HCT116 (cell line): ENCODE measurements around the gene SLC19A1. TPM values are rescaled to one million over a fixed set of nuclear protein-coding genes. Genes with fewer than 3 reads are reported as not detected.

Experiments used
- ATAC-seq: fragments of 200-7000 bp; cut with Tn5 transposase; 2 replicates; pipeline ENCODE4 v1.9.1; 2020; ENCODE audit warnings: mild to moderate bottlenecking, moderate library complexity
- BruUV-seq: library from RNA; stranded (reverse); fragments of 400-500 nt; replicated peaks from 2 replicates; lab custom pipeline; 2021; lab: Mats Ljungman, UMichigan
- CTCF ChIA-PET: fragments of 300-600 bp; sonication (Branson Sonifier 250); formaldehyde crosslinking; loops from one replicate; lab custom pipeline; 2021; ENCODE audit warnings: antibody characterized with exemption; lab: Charles Lee
- POLR2A ChIA-PET: fragments of 300-600, 350-600 bp; sonication (Branson Sonifier 250); formaldehyde crosslinking; loops from one replicate; lab custom pipeline; 2021; ENCODE audit warnings: antibody characterized with exemption; lab: Charles Lee
- RAD21 ChIA-PET, 2 experiments: fragments of 300-600 bp; sonication (Branson Sonifier 250); formaldehyde crosslinking; loops; one replicate each; lab custom pipeline; 2023; ENCODE audit warnings: low total read pairs in 2 of 2; ENCODE audit not compliant: uncharacterized antibody in 2 of 2, unreplicated experiment in 2 of 2, low non-redundant PET in 1 of 2; lab: Charles Lee
- DNase-seq: peaks from one replicate; pipeline ENCODE4 v3.0.0-alpha.2; 2010; ENCODE audit warnings: low read depth, low spot score
- H2AFZ ChIP-seq: fragments of 200-600 bp; shearing (Covaris generic), sonication (generic); 2 replicates; pipeline ENCODE4 v1.6.1; 2017; ENCODE audit warnings: low read depth, mixed run types, mixed read lengths, antibody characterized with exemption, low read length; ENCODE audit not compliant: poor library complexity, severe bottlenecking
- H3K27ac ChIP-seq: 2 replicates; pipeline ENCODE4 v1.5.1; 2012; ENCODE audit warnings: low read depth, low read length
- H3K27me3 ChIP-seq: fragments of 200-600 bp; sonication (generic); 2 replicates; pipeline ENCODE4 v1.6.1; 2016; ENCODE audit warnings: mixed run types, low read length, mixed read lengths; ENCODE audit not compliant: insufficient read depth
- H3K36me3 ChIP-seq, 2 experiments: fragments of 200-500 bp in 1 of 2; fragments of 200-600 bp in 1 of 2; sonication (Bioruptor generic) in 1 of 2; sonication (generic) in 1 of 2; 2 replicates each; pipeline versions ENCODE4 v1.5.1 to v1.6.1; 2014 to 2016; ENCODE audit warnings: low read length in 2 of 2, inconsistent platforms in 1 of 2, mixed read lengths in 1 of 2, mixed run types in 1 of 2; ENCODE audit not compliant: insufficient read depth in 2 of 2, control insufficient read depth in 1 of 2
- H3K4me1 ChIP-seq, 2 experiments: fragments of 200-600 bp in 1 of 2; sonication (generic) in 1 of 2; 2 replicates each; pipeline versions ENCODE4 v1.5.1 to v1.6.1; 2012 to 2017; ENCODE audit warnings: low read length in 2 of 2, inconsistent platforms in 1 of 2, mild to moderate bottlenecking in 1 of 2, mixed read lengths in 1 of 2, mixed run types in 1 of 2, moderate library complexity in 1 of 2; ENCODE audit not compliant: insufficient read depth in 2 of 2, control insufficient read depth in 1 of 2
- H3K4me2 ChIP-seq: fragments of 200-600 bp; sonication (generic); 2 replicates; pipeline ENCODE4 v1.6.1; 2017; ENCODE audit warnings: mixed run types, low read length, mixed read lengths
- H3K4me3 ChIP-seq, 2 experiments: fragments of 200-600 bp in 1 of 2; sonication (generic) in 1 of 2; replicated peaks in 1 of 2; 2 replicates each; pipeline ENCODE4 v1.5.1; 2011 to 2016; ENCODE audit warnings: low read length in 2 of 2, control low read depth in 1 of 2, low read depth in 1 of 2, mild to moderate bottlenecking in 1 of 2, mixed read lengths in 1 of 2, mixed run types in 1 of 2
- H3K79me2 ChIP-seq: fragments of 200-600 bp; sonication (generic); 2 replicates; pipeline ENCODE4 v1.6.1; 2017; ENCODE audit warnings: mild to moderate bottlenecking, mixed run types, low read length, moderate library complexity, mixed read lengths; ENCODE audit not compliant: insufficient read depth
- H3K9ac ChIP-seq: fragments of 200-600 bp; sonication (generic); 2 replicates; pipeline ENCODE4 v1.6.1; 2016; ENCODE audit warnings: low read length, mixed read lengths
- H3K9me2 ChIP-seq: fragments of 200-600 bp; sonication (generic), shearing (Covaris generic); 2 replicates; pipeline ENCODE4 v1.6.1; 2017; ENCODE audit warnings: mixed run types, mild to moderate bottlenecking, moderate library complexity; ENCODE audit not compliant: insufficient read depth
- H3K9me3 ChIP-seq, 2 experiments: fragments of 200-500 bp in 1 of 2; fragments of 200-600 bp in 1 of 2; sonication (Bioruptor generic) in 1 of 2; sonication (generic) in 1 of 2; 2 replicates each; pipeline ENCODE4 v1.6.1; 2014 to 2017; ENCODE audit warnings: low read length in 2 of 2, mixed read lengths in 2 of 2, inconsistent platforms in 1 of 2, low read depth in 1 of 2, mild to moderate bottlenecking in 1 of 2, mixed run types in 1 of 2, moderate library complexity in 1 of 2; ENCODE audit not compliant: control insufficient read depth in 1 of 2, insufficient read depth in 1 of 2
- H4K20me1 ChIP-seq: fragments of 200-600 bp; sonication (generic), shearing (Covaris generic); 2 replicates; pipeline ENCODE4 v1.6.1; 2017; ENCODE audit warnings: mixed run types, mild to moderate bottlenecking, moderate library complexity; ENCODE audit not compliant: insufficient read depth
- ATF3 ChIP-seq: IDR thresholded peaks from 2 replicates; pipeline ENCODE4 v1.6.1; 2012
- CBX3 ChIP-seq: IDR thresholded peaks from 2 replicates; pipeline ENCODE4 v1.6.1; 2012; ENCODE audit warnings: low read depth
- CEBPB ChIP-seq: IDR thresholded peaks from 2 replicates; pipeline ENCODE4 v1.6.1; 2012; ENCODE audit warnings: low read depth
- CTCF ChIP-seq, 3 experiments: fragments of 200-600 bp in 1 of 3; sonication (generic) in 1 of 3; IDR thresholded peaks in 2 of 3; conservative IDR thresholded peaks in 1 of 3; 2 replicates each; pipeline ENCODE4 v1.5.1; 2012 to 2017; ENCODE audit warnings: low read depth in 2 of 3, low read length in 2 of 3, antibody characterized with exemption in 1 of 3, borderline replicate concordance in 1 of 3, control low read depth in 1 of 3, mild to moderate bottlenecking in 1 of 3, mixed read lengths in 1 of 3, mixed run types in 1 of 3, moderate library complexity in 1 of 3; ENCODE audit not compliant: insufficient read depth in 1 of 3
- ELF1 ChIP-seq: IDR thresholded peaks from 2 replicates; pipeline ENCODE4 v1.6.1; 2012; ENCODE audit warnings: low read depth, borderline replicate concordance
- EZH2 ChIP-seq: fragments of 200-600 bp; sonication (generic); IDR thresholded peaks from 2 replicates; pipeline ENCODE4 v1.6.1; 2017; ENCODE audit warnings: antibody characterized with exemption, mixed run types
- FOSL1 ChIP-seq: IDR thresholded peaks from 2 replicates; pipeline ENCODE4 v1.6.1; 2012; ENCODE audit warnings: low read depth
- JUND ChIP-seq: IDR thresholded peaks from 2 replicates; pipeline ENCODE4 v1.6.1; 2012
- RAD21 ChIP-seq: IDR thresholded peaks from 2 replicates; pipeline ENCODE4 v1.6.1; 2012; ENCODE audit warnings: low read depth, mild to moderate bottlenecking
- REST ChIP-seq: IDR thresholded peaks from 2 replicates; pipeline ENCODE4 v1.6.1; 2012; ENCODE audit warnings: low read depth
- SIN3A ChIP-seq: IDR thresholded peaks from 2 replicates; pipeline ENCODE4 v1.6.1; 2012; ENCODE audit warnings: low read depth
- TCF7L2 ChIP-seq: IDR thresholded peaks from 2 replicates; pipeline ENCODE4 v1.7.0; 2011; ENCODE audit warnings: borderline replicate concordance, inconsistent platforms; ENCODE audit not compliant: insufficient read depth, insufficient read length; ENCODE audit errors: extremely low read depth
- ZFX ChIP-seq: fragments of 450-650 bp; IDR thresholded peaks from 2 replicates; pipeline ENCODE4 v1.6.1; 2017
- intact Hi-C: fragments of 100-400 bp; cut with micrococcal nuclease; formaldehyde crosslinking; loops from 2 replicates; pipeline ENCODE4 v1.10.0; 2022
- total RNA-seq: library from RNA; stranded (reverse); gene quantifications from one replicate; pipeline ENCODE4 v1.2.1, GENCODE V29; 2021; ENCODE audit not compliant: unreplicated experiment

Gene SLC19A1
- total RNA-seq, 1 experiment from 2014 or later: 50.2 TPM

GRCh38 chr21:45513741-45514310 lies 28.4 kb downstream of the SLC19A1 start:
- intact Hi-C loops: no loop called here
- ATAC-seq: no peak

More at GRCh38 chr21:45513741-45514310, 28.4 kb downstream of the SLC19A1 start:
- TF ChIP-seq JUND (no peak), TCF7L2 (no peak), EZH2 (no peak), CBX3 (no peak), SIN3A (no peak), CTCF (IDR thresholded peaks at IDR 0.05 in 2 of 3, conservative IDR thresholded peaks at IDR 0.05 in 1 of 3; ENCODE audit: borderline replicate concordance in 1 of 3, insufficient read depth in 1 of 3, low read depth in 2 of 3, low read length in 2 of 3) (no peak), ZFX (no peak), CEBPB (no peak), ELF1 (no peak), REST (no peak), FOSL1 (no peak), RAD21 (no peak), ATF3 (no peak)
- no TSS peak for BruUV-seq
- Histone ChIP-seq H3K79me2 (peaks cover 24% of the 10 kb centered on the region), H3K27me3 (no peaks in the 10 kb centered on the region), H2AFZ (no peak overlapping the region), H3K4me2 (no peak overlapping the region), H3K27ac (no peak overlapping the region), H3K36me3 (peaks cover 4 to 12% of the 10 kb centered on the region in 2 experiments; a peak in 3 of 4 replicates), H3K4me1 (no peaks in the 10 kb centered on the region), H3K4me3 (no peak overlapping the region), H3K9me2 (no peaks in the 10 kb centered on the region), H3K9ac (no peak overlapping the region), H3K9me3 (peaks cover 1 to 4% of the 10 kb centered on the region in 2 experiments; a peak in 2 of 4 replicates), H4K20me1 (peaks cover under 1% of the 10 kb centered on the region; the same call in 1 of the 2 replicates)
- no peak for DNase-seq
- POLR2A ChIA-PET: no interaction called here
- RAD21 ChIA-PET: no interaction called here
- CTCF ChIA-PET: no interaction called here
